ENCODE data around the gene KIRREL3.
"Not testable (repeated sequence)": the region's sequence is repeated elsewhere in the genome, so short reads cannot be mapped to it uniquely, and the experiment has no call there.

Gene KIRREL3

GRCh38 chr11:126383339-126384335 lies 616.9 kb downstream of the KIRREL3 start:
- DNase-seq (ENCODE audit: low read depth), result no peak

- DNase-seq (ENCODE audit: low read depth), result not testable (repeated sequence)
Observed at GRCh38 chr11:126382641-126383040, 617.9 kb downstream of the KIRREL3 start.

- DNase-seq (ENCODE audit: low read depth), result not testable (repeated sequence)
Observed at GRCh38 chr11:126381960-126382359, 618.6 kb downstream of the KIRREL3 start.

DNA sequence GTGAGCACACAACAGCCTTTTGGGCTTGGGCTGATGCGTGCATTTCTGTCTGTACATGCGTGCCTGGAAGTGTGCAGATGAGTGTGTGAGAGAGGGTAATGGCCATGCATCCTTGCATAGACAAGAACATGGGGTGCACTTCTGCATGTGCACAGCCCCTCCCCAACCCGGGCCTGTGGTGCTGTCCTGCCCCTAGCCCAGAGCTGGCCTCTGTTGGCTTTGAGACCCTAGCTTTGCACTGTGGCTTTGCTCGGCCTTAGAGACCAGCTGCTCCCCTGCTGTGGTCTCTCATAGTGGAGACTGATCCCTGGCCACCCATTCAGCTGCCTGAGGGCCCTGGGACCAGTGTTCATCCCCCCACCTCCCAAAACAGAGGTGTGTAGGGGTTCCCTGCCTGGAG lies 619.7 kb downstream of the KIRREL3 start:
- DNase-seq (ENCODE audit: low read depth), result no peak

DNA sequence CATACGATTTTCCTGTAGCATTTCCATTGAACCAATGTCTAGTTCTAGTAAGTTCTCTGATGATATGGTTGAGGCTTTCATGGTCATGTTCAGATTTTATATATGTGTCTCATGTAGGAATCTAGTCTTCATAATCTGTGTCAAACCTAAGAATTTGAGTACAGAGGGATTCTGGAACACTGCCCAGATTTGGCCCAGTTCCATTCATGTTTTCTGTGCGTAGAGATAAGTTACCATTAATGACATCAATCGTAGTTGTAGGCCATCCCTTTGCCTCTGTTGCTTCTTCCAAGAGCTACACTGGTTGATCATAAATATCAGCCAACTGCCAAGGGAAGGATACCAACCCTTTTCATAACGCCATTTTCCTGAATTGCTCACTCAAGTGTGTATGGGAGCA lies 621.8 kb downstream of the KIRREL3 start:
- DNase-seq (ENCODE audit: low read depth), result no peak

DNA sequence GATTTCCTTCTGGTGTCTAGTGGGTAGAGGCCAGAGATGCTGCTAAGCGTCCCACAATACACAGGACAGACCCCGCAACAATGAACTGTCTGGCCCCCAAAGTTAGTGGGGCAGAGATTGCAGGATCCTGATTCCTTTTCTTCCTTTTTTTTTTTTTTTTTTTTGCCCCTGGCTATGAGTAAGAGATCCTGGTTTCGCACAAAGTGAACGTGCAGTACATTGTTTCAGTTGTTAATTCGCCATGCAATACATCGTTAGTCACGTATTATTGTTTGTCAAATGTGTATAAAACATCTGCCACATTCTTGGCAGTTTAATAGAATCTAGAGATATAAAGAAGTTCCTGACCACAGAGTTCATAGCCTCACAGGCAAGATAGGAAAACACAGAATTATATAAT lies 624.8 kb downstream of the KIRREL3 start:
- no peak for DNase-seq (ENCODE audit: low read depth)

DNA sequence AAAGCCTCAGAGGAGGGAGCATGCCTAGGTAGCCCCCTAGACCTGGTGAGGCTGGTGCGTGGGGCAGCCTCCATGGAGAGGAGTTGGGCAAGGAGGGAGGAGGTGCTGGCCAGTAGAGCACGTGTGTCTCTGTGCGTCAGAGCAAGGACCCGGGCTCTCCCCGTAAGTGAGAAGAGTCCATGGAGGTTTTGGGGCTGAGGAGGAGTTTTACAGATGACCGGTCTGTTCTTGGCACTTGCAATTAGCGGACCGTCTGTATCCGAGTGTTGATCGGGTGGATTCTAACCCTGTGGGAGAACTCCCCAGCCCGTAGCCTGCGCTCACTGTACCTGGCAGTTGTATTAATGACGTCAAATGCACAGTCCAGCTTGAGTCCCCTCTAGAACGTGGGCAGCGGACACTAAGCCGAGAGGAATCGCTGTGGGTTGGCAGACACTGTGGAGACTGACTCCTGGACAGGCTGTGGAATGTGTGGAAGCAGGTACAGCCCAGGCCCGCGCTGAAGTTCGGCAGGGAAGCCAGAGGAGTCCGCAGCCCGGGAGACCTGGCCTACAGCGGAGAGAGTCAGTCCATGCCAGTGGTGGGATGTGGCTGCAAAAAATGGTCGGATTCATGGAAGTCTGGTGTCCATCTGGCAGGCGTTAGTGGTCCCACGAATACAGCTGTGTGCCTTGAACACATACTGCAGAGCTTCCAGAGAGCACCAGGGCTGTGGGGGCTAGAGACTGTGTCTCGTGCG lies 625.8 kb downstream of the KIRREL3 start:
- not testable (repeated sequence) for DNase-seq (ENCODE audit: low read depth)

- not testable (repeated sequence) for DNase-seq (ENCODE audit: low read depth)
Observed at GRCh38 chr11:126373389-126374066, 627.0 kb downstream of the KIRREL3 start.
